WTC11 (cell line): ENCODE results near the gene MCUR1. TPM values are rescaled to one million over a fixed set of nuclear protein-coding genes. Genes with fewer than 3 reads are reported as not detected.

Experiments
- ATAC-seq: fragments of 200-7000 bp; cut with Tn5 transposase; 2 replicates; pipeline ENCODE4 v1.10.0; 2021; ENCODE audit warnings: mild to moderate bottlenecking, moderate library complexity
- CTCF ChIA-PET: fragments of 300-600 bp; sonication (Branson Sonifier 250); formaldehyde crosslinking; loops from one replicate; lab custom pipeline; 2021; ENCODE audit warnings: antibody characterized with exemption; lab: Charles Lee
- POLR2A ChIA-PET: fragments of 350-600 bp; sonication (Branson Sonifier 250); formaldehyde crosslinking; loops from one replicate; lab custom pipeline; 2021; ENCODE audit warnings: antibody characterized with exemption; lab: Charles Lee
- DNase-seq: peaks from one replicate; pipeline ENCODE4 v3.0.0; 2021; ENCODE audit warnings: low spot score
- H3K27ac Mint-ChIP-seq: 2 replicates; pipeline ENCODE4 v1.8.0; 2021; ENCODE audit warnings: mixed read lengths
- H3K27me3 Mint-ChIP-seq: 2 replicates; pipeline ENCODE4 v1.8.0; 2021; ENCODE audit warnings: low read depth, mild to moderate bottlenecking, moderate library complexity, mixed read lengths
- H3K36me3 Mint-ChIP-seq: 2 replicates; pipeline ENCODE4 v1.8.0; 2021; ENCODE audit warnings: mixed read lengths
- H3K4me1 Mint-ChIP-seq: 2 replicates; pipeline ENCODE4 v1.8.0; 2022; ENCODE audit warnings: mixed read lengths
- H3K4me3 Mint-ChIP-seq: 2 replicates; pipeline ENCODE4 v1.8.0; 2021; ENCODE audit warnings: mild to moderate bottlenecking, moderate library complexity, mixed read lengths
- H3K9me3 Mint-ChIP-seq: 2 replicates; pipeline ENCODE4 v1.8.0; 2021; ENCODE audit warnings: mixed read lengths
- ATF1 ChIP-seq: sonication (generic); formaldehyde crosslinking; IDR thresholded peaks from 2 replicates; pipeline ENCODE4 v1.8.1; 2023; ENCODE audit warnings: mild to moderate bottlenecking, moderate library complexity, missing genetic modification reagents
- ATF6 ChIP-seq: sonication (generic); formaldehyde crosslinking; IDR thresholded peaks from 2 replicates; pipeline ENCODE4 v1.8.1; 2023; ENCODE audit warnings: mild to moderate bottlenecking, missing genetic modification reagents
- E2F1 ChIP-seq: sonication (generic); formaldehyde crosslinking; IDR thresholded peaks from 2 replicates; pipeline ENCODE4 v1.8.0; 2022; ENCODE audit warnings: mild to moderate bottlenecking, missing genetic modification reagents
- FOXJ3 ChIP-seq: sonication (generic); formaldehyde crosslinking; IDR thresholded peaks from 2 replicates; pipeline ENCODE4 v1.9.0; 2021; ENCODE audit warnings: missing genetic modification reagents, mild to moderate bottlenecking, borderline replicate concordance
- FOXK1 ChIP-seq: sonication (generic); formaldehyde crosslinking; IDR thresholded peaks from 2 replicates; pipeline ENCODE4 v1.8.0; 2022; ENCODE audit warnings: mild to moderate bottlenecking, moderate library complexity, missing genetic modification reagents
- FOXP1 ChIP-seq: sonication (generic); formaldehyde crosslinking; IDR thresholded peaks from 2 replicates; pipeline ENCODE4 v1.8.0; 2022; ENCODE audit warnings: missing genetic modification reagents, mild to moderate bottlenecking, moderate library complexity, borderline replicate concordance
- HMGA2 ChIP-seq: fragments of 250-450 bp; sonication (Bioruptor Pico); IDR thresholded peaks from 2 replicates; pipeline ENCODE4 v1.4.0; 2021; ENCODE audit warnings: mild to moderate bottlenecking, moderate library complexity
- JUN ChIP-seq: sonication (generic); formaldehyde crosslinking; IDR thresholded peaks from 2 replicates; pipeline ENCODE4 v1.8.0; 2023; ENCODE audit warnings: mild to moderate bottlenecking, missing genetic modification reagents
- KAT7 ChIP-seq: sonication (generic); formaldehyde crosslinking; IDR thresholded peaks from 2 replicates; pipeline ENCODE4 v1.8.1; 2023; ENCODE audit warnings: missing genetic modification reagents, mild to moderate bottlenecking, borderline replicate concordance
- MYBL2 ChIP-seq: sonication (generic); formaldehyde crosslinking; IDR thresholded peaks from 2 replicates; pipeline ENCODE4 v1.8.1; 2023; ENCODE audit warnings: mild to moderate bottlenecking, moderate library complexity, missing genetic modification reagents
- NFE2L1 ChIP-seq: sonication (generic); formaldehyde crosslinking; IDR thresholded peaks from 2 replicates; pipeline ENCODE4 v1.8.1; 2023; ENCODE audit warnings: missing genetic modification reagents
- NR3C1 ChIP-seq: sonication (generic); formaldehyde crosslinking; conservative IDR thresholded peaks from 2 replicates; pipeline ENCODE4 v1.8.1; 2023; ENCODE audit warnings: low read depth, mild to moderate bottlenecking, missing genetic modification reagents
- OVOL2 ChIP-seq: fragments of 250-450 bp; sonication (Bioruptor Pico); IDR thresholded peaks from 2 replicates; pipeline ENCODE4 v1.9.0; 2021; ENCODE audit warnings: mild to moderate bottlenecking, borderline replicate concordance
- PRRX2 ChIP-seq: fragments of 250-450 bp; sonication (Bioruptor Pico); IDR thresholded peaks from 2 replicates; pipeline ENCODE4 v1.8.0; 2021; ENCODE audit warnings: mild to moderate bottlenecking
- RELA ChIP-seq: sonication (generic); formaldehyde crosslinking; IDR thresholded peaks from 2 replicates; pipeline ENCODE4 v1.8.1; 2022; ENCODE audit warnings: missing genetic modification reagents, mild to moderate bottlenecking, borderline replicate concordance
- SMAD3 ChIP-seq: sonication (generic); formaldehyde crosslinking; IDR thresholded peaks from 2 replicates; pipeline ENCODE4 v1.8.0; 2022; ENCODE audit warnings: missing genetic modification reagents, mild to moderate bottlenecking, borderline replicate concordance
- SP1 ChIP-seq: sonication (generic); formaldehyde crosslinking; conservative IDR thresholded peaks from 2 replicates; pipeline ENCODE4 v1.8.1; 2022; ENCODE audit warnings: missing genetic modification reagents
- STAT6 ChIP-seq: sonication (generic); formaldehyde crosslinking; conservative IDR thresholded peaks from 2 replicates; pipeline ENCODE4 v1.8.1; 2023; ENCODE audit warnings: mild to moderate bottlenecking, low read depth, missing genetic modification reagents, moderate library complexity
- ZBTB21 ChIP-seq: sonication (generic); formaldehyde crosslinking; IDR thresholded peaks from 2 replicates; pipeline ENCODE4 v1.8.1; 2023; ENCODE audit warnings: mild to moderate bottlenecking, missing genetic modification reagents, borderline replicate concordance
- ZMAT4 ChIP-seq: fragments of 250-450 bp; sonication (Bioruptor Pico); IDR thresholded peaks from 2 replicates; pipeline ENCODE4 v1.9.0; 2021; ENCODE audit warnings: mild to moderate bottlenecking
- ZNF138 ChIP-seq: sonication (generic); formaldehyde crosslinking; conservative IDR thresholded peaks from 2 replicates; pipeline ENCODE4 v1.8.1; 2022; ENCODE audit warnings: mild to moderate bottlenecking, moderate library complexity, missing genetic modification reagents
- ZNF263 ChIP-seq: sonication (generic); formaldehyde crosslinking; IDR thresholded peaks from 2 replicates; pipeline ENCODE4 v1.8.1; 2022; ENCODE audit warnings: low read depth, mild to moderate bottlenecking, moderate library complexity, missing genetic modification reagents
- ZNF416 ChIP-seq: fragments of 250-450 bp; sonication (Bioruptor Pico); IDR thresholded peaks from 2 replicates; pipeline ENCODE4 v1.9.0; 2021; ENCODE audit warnings: mild to moderate bottlenecking, inconsistent platforms
- ZSCAN18 ChIP-seq: fragments of 250-450 bp; sonication (Bioruptor Pico); IDR thresholded peaks from 2 replicates; pipeline ENCODE4 v2.1.2; 2022; ENCODE audit warnings: mild to moderate bottlenecking, moderate library complexity
- total RNA-seq: library from RNA; stranded (reverse); gene quantifications from 3 replicates; pipeline ENCODE4 v1.2.3, GENCODE V29; 2021
- TF ChIP-seq, protein P1 (sequence below): fragments of 250-450 bp; sonication (Bioruptor Pico); IDR thresholded peaks from 2 replicates; pipeline ENCODE4 v1.9.0; 2021; ENCODE audit warnings: moderate library complexity, mild to moderate bottlenecking, inconsistent platforms, borderline replicate concordance
- TF ChIP-seq, protein P2 (sequence below): sonication (generic); formaldehyde crosslinking; IDR thresholded peaks from 2 replicates; pipeline ENCODE4 v1.8.0; 2022; ENCODE audit warnings: mild to moderate bottlenecking, missing genetic modification reagents

MCUR1 gene
- total RNA-seq, 1 experiment from 2014 or later, result 28.1 TPM

DNA sequence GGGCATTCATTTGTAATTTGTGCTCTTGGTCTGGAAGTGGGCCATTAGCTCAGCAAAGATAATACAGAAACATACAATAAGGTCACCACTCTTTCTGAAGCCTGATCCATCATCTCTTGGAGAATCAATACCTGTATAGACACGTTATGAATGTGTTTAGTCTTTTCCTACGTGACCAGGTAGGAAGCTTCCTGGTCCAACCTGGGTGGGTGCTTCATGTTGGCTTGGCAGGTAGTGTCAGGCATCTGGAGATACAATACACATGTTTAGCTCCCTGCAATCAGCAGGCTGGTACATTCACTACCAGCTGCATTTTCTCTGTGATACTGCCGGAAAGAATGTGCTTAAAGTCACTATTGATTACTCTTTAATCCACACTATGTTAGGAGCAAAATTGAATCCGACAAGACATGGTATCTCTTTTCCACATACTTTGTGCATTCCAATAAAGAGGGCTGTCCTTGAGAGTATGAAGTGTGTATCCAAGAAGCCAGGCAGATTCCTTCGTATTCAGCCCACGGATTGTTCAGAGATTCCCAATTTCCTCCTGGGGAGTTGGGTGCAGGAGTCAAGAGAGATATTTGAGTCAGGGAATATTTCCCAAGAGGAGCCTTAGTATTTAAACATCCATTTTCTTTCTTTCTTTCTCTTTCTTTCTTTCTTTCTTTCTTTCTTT lies 52.9 kb downstream of the MCUR1 start:
- Mint-ChIP-seq H3K4me1 (peaks cover 6% of the 10 kb centered on the region; the same call in 1 of the 2 replicates), H3K9me3 (no peaks in the 10 kb centered on the region), H3K36me3 (no peaks in the 10 kb centered on the region), H3K27me3 (no peaks in the 10 kb centered on the region), H3K4me3 (no peak overlapping the region), H3K27ac (no peak overlapping the region)
- CTCF ChIA-PET, result no interaction called here
- DNase-seq (no peak), ATAC-seq (no peak)
- POLR2A ChIA-PET, result no interaction called here
- TF ChIP-seq SMAD3 (CRISPR knock-in tag) (no peak), JUN (CRISPR knock-in tag) (no peak), ATF1 (no peak), ZSCAN18 (CRISPR knock-in tag) (no peak), RELA (CRISPR knock-in tag) (no peak), OVOL2 (CRISPR knock-in tag) (no peak), FOXP1 (CRISPR knock-in tag) (no peak), NR3C1 (no peak), HMGA2 (CRISPR knock-in tag) (no peak), SP1 (CRISPR knock-in tag) (no peak), ZBTB21 (CRISPR knock-in tag) (no peak), FOXJ3 (CRISPR knock-in tag) (no peak), MYBL2 (CRISPR knock-in tag) (no peak), NFE2L1 (CRISPR knock-in tag) (no peak), ZNF416 (CRISPR knock-in tag) (no peak), E2F1 (CRISPR knock-in tag) (no peak), ATF6 (no peak), ZNF138 (no peak)
- TF ChIP-seq, protein P1, sequence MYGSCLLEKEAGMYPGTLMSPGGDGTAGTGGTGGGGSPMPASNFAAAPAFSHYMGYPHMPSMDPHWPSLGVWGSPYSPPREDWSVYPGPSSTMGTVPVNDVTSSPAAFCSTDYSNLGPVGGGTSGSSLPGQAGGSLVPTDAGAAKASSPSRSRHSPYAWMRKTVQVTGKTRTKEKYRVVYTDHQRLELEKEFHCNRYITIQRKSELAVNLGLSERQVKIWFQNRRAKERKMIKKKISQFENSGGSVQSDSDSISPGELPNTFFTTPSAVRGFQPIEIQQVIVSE (CRISPR knock-in tag), result no peak

GRCh38 chr6:13760307-13761304 lies 53.8 kb downstream of the MCUR1 start:
- H3K4me3 Mint-ChIP-seq, result no peak overlapping the region
- no peaks in the 10 kb centered on the region for H3K9me3 Mint-ChIP-seq
- H3K27ac Mint-ChIP-seq, result no peak overlapping the region
- H3K27me3 Mint-ChIP-seq, result no peaks in the 10 kb centered on the region
- no peaks in the 10 kb centered on the region for H3K36me3 Mint-ChIP-seq
- no peak for DNase-seq
- 0 out of 2 replicates have a peak, but pooled peaks cover under 1% of the 10 kb centered on the region for H3K4me1 Mint-ChIP-seq
- POLR2A ChIA-PET, result interaction anchor here (0.5 kb wide), 1 partner anchor 65 kb away, joined by 3 read pairs; no protein-coding TSS in a partner anchor
- CTCF ChIA-PET, result interaction anchor here (2.0 kb wide), 1 partner anchor 8 kb away, joined by 9 read pairs; no protein-coding TSS in a partner anchor
- ATAC-seq, result no peak
- TF ChIP-seq STAT6 (CRISPR knock-in tag), result no peak
- no peak for TF ChIP-seq ZNF263 (CRISPR knock-in tag)
- TF ChIP-seq, protein P2, sequence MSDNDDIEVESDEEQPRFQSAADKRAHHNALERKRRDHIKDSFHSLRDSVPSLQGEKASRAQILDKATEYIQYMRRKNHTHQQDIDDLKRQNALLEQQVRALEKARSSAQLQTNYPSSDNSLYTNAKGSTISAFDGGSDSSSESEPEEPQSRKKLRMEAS (CRISPR knock-in tag), result no peak
- no peak for TF ChIP-seq ZMAT4 (CRISPR knock-in tag)
- TF ChIP-seq PRRX2, result no peak
- TF ChIP-seq FOXK1 (CRISPR knock-in tag), result no peak
- no peak for TF ChIP-seq ZBTB21 (CRISPR knock-in tag)
- no peak for TF ChIP-seq KAT7
